Prostate gland (tissue), 2 donors: ENCODE results near the gene SLU7.
"Not testable (repeated sequence)": the region's sequence is repeated elsewhere in the genome, so short reads cannot be mapped to it uniquely, and the experiment has no call there.

ENCODE experiments used
- POLR2A ChIP-seq: fragments of 450-650 bp; IDR thresholded peaks from one replicate; pipeline ENCODE4 v1.6.1; 2016; ENCODE audit warnings: antibody characterized with exemption, mild to moderate bottlenecking
- TF ChIP-seq, protein P1 (sequence below), 4 experiments: fragments of 200-600 bp in 2 of 4; fragments of 450-650 bp in 2 of 4; sonication (generic) in 2 of 4; IDR thresholded peaks; 1 replicate in 3 of 4; 2 replicates in 1 of 4; pipeline ENCODE4 v1.5.1; 2016 to 2019; ENCODE audit warnings: antibody characterized with exemption in 4 of 4, mild to moderate bottlenecking in 2 of 4, moderate library complexity in 2 of 4

DNA sequence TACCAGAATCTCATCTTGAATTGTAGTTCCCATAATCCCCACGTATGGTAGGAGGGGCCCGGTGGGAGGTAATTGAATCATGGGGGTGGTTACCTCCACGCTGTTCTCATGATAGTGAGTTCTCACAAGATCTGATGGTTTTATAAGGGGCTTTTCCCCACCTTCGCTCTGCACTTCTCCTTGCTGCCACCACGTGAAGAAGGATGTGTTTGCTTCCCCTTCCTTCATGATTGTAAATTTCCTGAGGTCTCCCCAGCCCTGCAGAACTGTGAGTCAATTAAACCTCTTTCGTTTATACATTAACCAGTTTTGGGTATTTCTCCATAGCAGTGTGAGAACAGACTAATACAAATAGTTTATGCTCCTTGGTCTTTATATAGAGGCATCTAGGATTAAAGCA lies 17.8 kb upstream of the SLU7 start:
- TF ChIP-seq POLR2A: not testable (repeated sequence)
- TF ChIP-seq, protein P1, sequence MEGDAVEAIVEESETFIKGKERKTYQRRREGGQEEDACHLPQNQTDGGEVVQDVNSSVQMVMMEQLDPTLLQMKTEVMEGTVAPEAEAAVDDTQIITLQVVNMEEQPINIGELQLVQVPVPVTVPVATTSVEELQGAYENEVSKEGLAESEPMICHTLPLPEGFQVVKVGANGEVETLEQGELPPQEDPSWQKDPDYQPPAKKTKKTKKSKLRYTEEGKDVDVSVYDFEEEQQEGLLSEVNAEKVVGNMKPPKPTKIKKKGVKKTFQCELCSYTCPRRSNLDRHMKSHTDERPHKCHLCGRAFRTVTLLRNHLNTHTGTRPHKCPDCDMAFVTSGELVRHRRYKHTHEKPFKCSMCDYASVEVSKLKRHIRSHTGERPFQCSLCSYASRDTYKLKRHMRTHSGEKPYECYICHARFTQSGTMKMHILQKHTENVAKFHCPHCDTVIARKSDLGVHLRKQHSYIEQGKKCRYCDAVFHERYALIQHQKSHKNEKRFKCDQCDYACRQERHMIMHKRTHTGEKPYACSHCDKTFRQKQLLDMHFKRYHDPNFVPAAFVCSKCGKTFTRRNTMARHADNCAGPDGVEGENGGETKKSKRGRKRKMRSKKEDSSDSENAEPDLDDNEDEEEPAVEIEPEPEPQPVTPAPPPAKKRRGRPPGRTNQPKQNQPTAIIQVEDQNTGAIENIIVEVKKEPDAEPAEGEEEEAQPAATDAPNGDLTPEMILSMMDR (IDR thresholded peaks at IDR 0.05): not testable (repeated sequence)
